ENCODE data around the gene UNC5A.

DNA sequence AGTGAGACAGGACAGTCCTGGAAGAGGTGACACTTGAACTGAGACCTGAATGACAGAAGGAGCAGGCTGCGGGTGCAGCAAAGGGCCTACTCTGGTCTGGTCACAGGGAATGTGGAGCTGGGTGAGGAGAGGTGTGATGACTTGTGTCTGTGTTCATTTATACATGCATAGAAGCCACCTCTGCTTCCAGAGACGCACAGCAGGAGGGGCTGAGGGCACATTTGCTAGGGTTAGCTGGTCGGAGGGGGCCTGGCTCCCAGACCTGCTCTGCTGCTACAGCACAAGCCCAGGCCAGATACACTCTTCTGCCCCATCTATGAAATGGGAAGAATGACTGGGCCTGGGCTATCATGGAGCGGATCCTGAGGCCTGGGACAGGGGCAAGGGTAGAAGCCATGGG is 15.6 kb downstream of the UNC5A start:
- TF ChIP-seq POLR2AphosphoS5 (IDR thresholded peaks at IDR 0.05; ENCODE audit: low read depth, low read length), result no peak
- TF ChIP-seq, protein P1, sequence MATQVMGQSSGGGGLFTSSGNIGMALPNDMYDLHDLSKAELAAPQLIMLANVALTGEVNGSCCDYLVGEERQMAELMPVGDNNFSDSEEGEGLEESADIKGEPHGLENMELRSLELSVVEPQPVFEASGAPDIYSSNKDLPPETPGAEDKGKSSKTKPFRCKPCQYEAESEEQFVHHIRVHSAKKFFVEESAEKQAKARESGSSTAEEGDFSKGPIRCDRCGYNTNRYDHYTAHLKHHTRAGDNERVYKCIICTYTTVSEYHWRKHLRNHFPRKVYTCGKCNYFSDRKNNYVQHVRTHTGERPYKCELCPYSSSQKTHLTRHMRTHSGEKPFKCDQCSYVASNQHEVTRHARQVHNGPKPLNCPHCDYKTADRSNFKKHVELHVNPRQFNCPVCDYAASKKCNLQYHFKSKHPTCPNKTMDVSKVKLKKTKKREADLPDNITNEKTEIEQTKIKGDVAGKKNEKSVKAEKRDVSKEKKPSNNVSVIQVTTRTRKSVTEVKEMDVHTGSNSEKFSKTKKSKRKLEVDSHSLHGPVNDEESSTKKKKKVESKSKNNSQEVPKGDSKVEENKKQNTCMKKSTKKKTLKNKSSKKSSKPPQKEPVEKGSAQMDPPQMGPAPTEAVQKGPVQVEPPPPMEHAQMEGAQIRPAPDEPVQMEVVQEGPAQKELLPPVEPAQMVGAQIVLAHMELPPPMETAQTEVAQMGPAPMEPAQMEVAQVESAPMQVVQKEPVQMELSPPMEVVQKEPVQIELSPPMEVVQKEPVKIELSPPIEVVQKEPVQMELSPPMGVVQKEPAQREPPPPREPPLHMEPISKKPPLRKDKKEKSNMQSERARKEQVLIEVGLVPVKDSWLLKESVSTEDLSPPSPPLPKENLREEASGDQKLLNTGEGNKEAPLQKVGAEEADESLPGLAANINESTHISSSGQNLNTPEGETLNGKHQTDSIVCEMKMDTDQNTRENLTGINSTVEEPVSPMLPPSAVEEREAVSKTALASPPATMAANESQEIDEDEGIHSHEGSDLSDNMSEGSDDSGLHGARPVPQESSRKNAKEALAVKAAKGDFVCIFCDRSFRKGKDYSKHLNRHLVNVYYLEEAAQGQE (IDR thresholded peaks at IDR 0.05; ENCODE audit: insufficient read depth in 1 of 2, low read depth in 2 of 2, low read length in 2 of 2), result no peak
- TF ChIP-seq FOXP2 (optimal IDR thresholded peaks at IDR 0.05; ENCODE audit: borderline replicate concordance, extremely low read depth, extremely low read length, insufficient read depth), result no peak
- TF ChIP-seq SIN3A (IDR thresholded peaks at IDR 0.05; ENCODE audit: borderline replicate concordance, insufficient read depth, low read length), result no peak

Data from PFSK-1 (cell line).